ENCODE measurements around the gene CDRT4.

- TF ChIP-seq CTCF (IDR thresholded peaks at IDR 0.05) (no peak), POLR2AphosphoS5 (IDR thresholded peaks at IDR 0.05; ENCODE audit: insufficient read depth in 1 of 2, low read depth in 1 of 2) (no peak), POLR2A (IDR thresholded peaks at IDR 0.05) (no peak)
These were observed 18.9 kb downstream of the CDRT4 start for GRCh38 chr17:15448580-15448956.
